DOHH2 (cell line): ENCODE results near the gene DDX41.
"Not testable (repeated sequence)": the region's sequence is repeated elsewhere in the genome, so short reads cannot be mapped to it uniquely, and the experiment has no call there.

Source experiments
- H3F3A ChIP-seq: fragments of 200-600 bp; sonication (generic), shearing (Covaris generic); 2 replicates; pipeline ENCODE4 v1.6.0; 2016; ENCODE audit warnings: antibody characterized with exemption, mild to moderate bottlenecking; ENCODE audit not compliant: control insufficient read depth, insufficient read depth
- H3K27ac ChIP-seq: fragments of 200-600 bp; sonication (generic); 2 replicates; pipeline ENCODE4 v1.5.1; 2014; ENCODE audit warnings: low read depth, mild to moderate bottlenecking, low read length, moderate library complexity
- H3K27me3 ChIP-seq: fragments of 200-600 bp; sonication (generic); 2 replicates; pipeline ENCODE4 v1.6.1; 2014; ENCODE audit warnings: mild to moderate bottlenecking, low read length, mixed read lengths; ENCODE audit not compliant: control insufficient read depth
- H3K36me3 ChIP-seq: fragments of 200-600 bp; sonication (generic); 2 replicates; pipeline ENCODE4 v1.6.1; 2014; ENCODE audit warnings: mild to moderate bottlenecking, low read length, moderate library complexity, mixed read lengths; ENCODE audit not compliant: control insufficient read depth
- H3K4me1 ChIP-seq: fragments of 200-600 bp; sonication (generic); 2 replicates; pipeline ENCODE4 v1.6.1; 2014; ENCODE audit warnings: mild to moderate bottlenecking, low read length, mixed read lengths; ENCODE audit not compliant: control insufficient read depth
- H3K4me2 ChIP-seq: fragments of 200-600 bp; sonication (generic); 2 replicates; pipeline ENCODE4 v1.6.0; 2014; ENCODE audit warnings: mild to moderate bottlenecking, low read length, moderate library complexity
- H3K4me3 ChIP-seq: fragments of 200-600 bp; sonication (generic); 2 replicates; pipeline ENCODE4 v1.5.1; 2014; ENCODE audit warnings: mild to moderate bottlenecking, low read length, mixed read lengths
- H3K79me2 ChIP-seq: fragments of 200-600 bp; sonication (generic); 2 replicates; pipeline ENCODE4 v1.6.1; 2014; ENCODE audit warnings: mild to moderate bottlenecking, low read length, mixed read lengths; ENCODE audit not compliant: control insufficient read depth
- H3K9me2 ChIP-seq: fragments of 200-600 bp; sonication (generic); replicated peaks from 2 replicates; pipeline ENCODE4 v1.6.1; 2014; ENCODE audit warnings: mild to moderate bottlenecking, low read length, mixed read lengths; ENCODE audit not compliant: control insufficient read depth
- H3K9me3 ChIP-seq: fragments of 200-600 bp; sonication (generic); 2 replicates; pipeline ENCODE4 v1.6.1; 2014; ENCODE audit warnings: antibody characterized with exemption, low read length, mixed read lengths; ENCODE audit not compliant: control insufficient read depth, insufficient read depth
- H4K20me1 ChIP-seq: fragments of 200-600 bp; sonication (generic); 2 replicates; pipeline ENCODE4 v1.6.0; 2014; ENCODE audit warnings: low read depth, mild to moderate bottlenecking, antibody characterized with exemption, low read length, moderate library complexity; ENCODE audit not compliant: control insufficient read depth, insufficient read depth
- EZH2phosphoT487 ChIP-seq: fragments of 200-600 bp; sonication (generic); IDR thresholded peaks from 2 replicates; pipeline ENCODE4 v1.6.1; 2017; ENCODE audit warnings: borderline replicate concordance, mild to moderate bottlenecking, antibody characterized with exemption, low read length, moderate library complexity, mixed read lengths
- TF ChIP-seq, protein P1 (sequence below): fragments of 200-600 bp; sonication (generic); IDR thresholded peaks from one replicate; pipeline ENCODE4 v1.5.1; 2014; ENCODE audit warnings: antibody characterized with exemption, mild to moderate bottlenecking, low read depth, low read length; ENCODE audit not compliant: poor library complexity, severe bottlenecking

DDX41 gene

DNA sequence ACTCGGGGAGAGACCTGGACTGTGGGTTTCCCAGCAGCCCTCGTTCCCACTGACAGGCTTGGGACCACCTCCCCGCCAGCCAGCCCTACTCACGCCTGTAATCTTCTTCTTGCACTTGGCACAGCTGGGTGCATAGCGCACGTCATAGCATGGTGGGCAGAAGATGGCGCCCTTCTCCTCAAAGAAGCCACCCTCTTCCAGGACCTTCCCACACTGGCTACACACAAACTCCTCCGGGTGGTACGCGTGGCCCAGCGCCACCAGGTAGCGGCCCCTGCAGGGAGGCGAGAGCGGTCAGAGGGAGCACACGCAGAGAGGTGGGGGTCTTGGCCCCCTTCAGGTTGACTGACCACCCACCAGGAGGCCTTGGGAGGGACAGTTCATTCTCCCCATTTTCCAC lies 28.8 kb downstream of the DDX41 start:
- TF ChIP-seq, protein P1, sequence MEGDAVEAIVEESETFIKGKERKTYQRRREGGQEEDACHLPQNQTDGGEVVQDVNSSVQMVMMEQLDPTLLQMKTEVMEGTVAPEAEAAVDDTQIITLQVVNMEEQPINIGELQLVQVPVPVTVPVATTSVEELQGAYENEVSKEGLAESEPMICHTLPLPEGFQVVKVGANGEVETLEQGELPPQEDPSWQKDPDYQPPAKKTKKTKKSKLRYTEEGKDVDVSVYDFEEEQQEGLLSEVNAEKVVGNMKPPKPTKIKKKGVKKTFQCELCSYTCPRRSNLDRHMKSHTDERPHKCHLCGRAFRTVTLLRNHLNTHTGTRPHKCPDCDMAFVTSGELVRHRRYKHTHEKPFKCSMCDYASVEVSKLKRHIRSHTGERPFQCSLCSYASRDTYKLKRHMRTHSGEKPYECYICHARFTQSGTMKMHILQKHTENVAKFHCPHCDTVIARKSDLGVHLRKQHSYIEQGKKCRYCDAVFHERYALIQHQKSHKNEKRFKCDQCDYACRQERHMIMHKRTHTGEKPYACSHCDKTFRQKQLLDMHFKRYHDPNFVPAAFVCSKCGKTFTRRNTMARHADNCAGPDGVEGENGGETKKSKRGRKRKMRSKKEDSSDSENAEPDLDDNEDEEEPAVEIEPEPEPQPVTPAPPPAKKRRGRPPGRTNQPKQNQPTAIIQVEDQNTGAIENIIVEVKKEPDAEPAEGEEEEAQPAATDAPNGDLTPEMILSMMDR: peak; percentile 50
- no peak for TF ChIP-seq EZH2phosphoT487
- peaks cover 10% of the 10 kb centered on the region; the same call in 1 of the 2 replicates for H3K36me3 ChIP-seq

DNA sequence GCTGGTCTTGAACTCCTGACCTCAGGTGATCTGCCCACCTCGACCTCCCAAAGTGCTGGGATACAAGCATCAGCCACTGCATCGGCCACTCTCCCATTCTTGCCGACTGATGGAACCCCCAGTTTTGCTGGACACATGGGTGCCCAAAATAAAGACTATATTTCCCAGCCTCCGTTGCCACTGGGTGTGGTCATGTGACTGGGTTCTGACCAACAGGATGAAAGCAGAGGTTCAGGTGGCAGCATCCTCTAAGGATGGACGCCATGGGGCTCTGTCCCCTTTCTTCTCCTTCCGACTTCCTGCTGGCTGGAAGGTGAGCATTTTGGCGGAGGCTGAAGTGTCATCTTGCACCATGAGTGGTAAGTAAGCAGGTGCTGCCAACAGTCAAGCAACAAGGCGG lies 29.6 kb downstream of the DDX41 start:
- Histone ChIP-seq H3K4me3 (no peak overlapping the region), H4K20me1 (no peaks in the 10 kb centered on the region), H3K4me1 (peaks cover 26% of the 10 kb centered on the region), H3K79me2 (no peaks in the 10 kb centered on the region), H3K27me3 (no peaks in the 10 kb centered on the region), H3K9me2 (no peaks in the 10 kb centered on the region), H3K4me2 (no peak overlapping the region), H3K27ac (no peak overlapping the region), H3K36me3 (peaks cover 10% of the 10 kb centered on the region; the same call in 1 of the 2 replicates), H3F3A (no peaks in the 10 kb centered on the region), H3K9me3 (no peaks in the 10 kb centered on the region)
- TF ChIP-seq EZH2phosphoT487: no peak
- TF ChIP-seq, protein P1: no peak

More for the DNA sequence above, 28.8 kb downstream of the DDX41 start:
- Histone ChIP-seq H3K4me1 (peaks cover 26% of the 10 kb centered on the region), H4K20me1 (no peaks in the 10 kb centered on the region), H3K27me3 (no peaks in the 10 kb centered on the region), H3K4me3 (no peak overlapping the region), H3F3A (no peaks in the 10 kb centered on the region), H3K79me2 (no peaks in the 10 kb centered on the region), H3K27ac (no peak overlapping the region), H3K9me2 (no peaks in the 10 kb centered on the region), H3K9me3 (no peaks in the 10 kb centered on the region), H3K4me2 (no peak overlapping the region)

DNA sequence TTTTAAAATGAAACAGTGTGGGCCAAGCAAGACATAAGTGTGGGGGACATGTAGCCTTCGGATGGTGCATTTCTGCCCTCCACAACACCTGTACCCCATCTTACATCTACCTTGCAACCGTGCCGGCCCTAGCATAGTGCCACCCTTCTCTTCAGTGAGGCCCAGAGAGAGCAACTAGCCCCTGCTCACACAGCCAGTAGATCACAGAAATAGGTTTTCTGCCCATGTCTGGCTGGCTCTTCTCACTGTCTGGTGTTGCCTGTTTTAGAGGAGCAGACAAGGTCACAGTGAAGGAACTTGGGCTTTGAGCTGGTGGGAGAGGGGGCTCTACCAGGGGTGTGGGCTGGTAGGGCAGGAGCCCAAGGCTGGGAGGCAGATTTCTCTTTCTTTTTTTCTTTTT lies 30.5 kb downstream of the DDX41 start:
- peaks cover 25% of the 10 kb centered on the region for H3K4me1 ChIP-seq
- TF ChIP-seq, protein P1: no peak
- no peak for TF ChIP-seq EZH2phosphoT487
- H3K9me2 ChIP-seq: no peaks in the 10 kb centered on the region
- H3K9me3 ChIP-seq: no peaks in the 10 kb centered on the region
- no peaks in the 10 kb centered on the region for H3K79me2 ChIP-seq
- H4K20me1 ChIP-seq: no peaks in the 10 kb centered on the region
- H3K27ac ChIP-seq: no peak overlapping the region
- no peaks in the 10 kb centered on the region for H3K27me3 ChIP-seq
- H3K4me3 ChIP-seq: no peak overlapping the region
- no peak overlapping the region for H3K4me2 ChIP-seq
- peaks cover 10% of the 10 kb centered on the region; the same call in 1 of the 2 replicates for H3K36me3 ChIP-seq
- H3F3A ChIP-seq: no peaks in the 10 kb centered on the region

DNA sequence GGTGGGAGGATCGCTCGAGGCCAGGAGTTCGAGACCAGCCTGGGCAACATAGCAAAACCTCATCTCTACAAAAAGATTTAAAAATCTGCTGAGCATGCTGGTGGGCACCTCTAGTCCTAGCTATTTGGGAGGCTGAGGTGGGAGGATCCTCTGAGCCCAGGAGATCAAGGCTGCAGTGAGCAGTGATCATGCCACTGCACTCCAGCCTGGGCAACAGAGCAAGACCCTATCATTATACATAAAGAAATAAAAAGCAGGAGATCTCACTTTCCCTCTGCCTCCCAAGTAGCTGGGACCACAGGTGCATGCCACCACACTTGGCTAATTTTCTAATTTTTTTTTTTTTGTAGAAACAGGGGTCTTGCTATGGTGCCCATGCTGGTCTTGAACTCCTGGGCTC lies 31.0 kb downstream of the DDX41 start:
- H3K4me1 ChIP-seq: peaks cover 20% of the 10 kb centered on the region
- H3F3A ChIP-seq, H3K4me3 ChIP-seq, H3K27ac ChIP-seq, H4K20me1 ChIP-seq, H3K79me2 ChIP-seq, H3K4me2 ChIP-seq, H3K27me3 ChIP-seq, H3K9me3 ChIP-seq, H3K36me3 ChIP-seq, H3K9me2 ChIP-seq: not testable (repeated sequence)
